OCI-LY7 (cell line): ENCODE measurements around the gene QSER1.

Experiments
- EZH2phosphoT487 ChIP-seq: fragments of 200-600 bp; sonication (generic); IDR thresholded peaks from 2 replicates; pipeline ENCODE4 v1.6.1; 2018; ENCODE audit warnings: low read depth, borderline replicate concordance, mild to moderate bottlenecking, mixed run types, antibody characterized with exemption, low read length, moderate library complexity, mixed read lengths
- TF ChIP-seq, protein P1 (sequence below): fragments of 200-600 bp; sonication (generic); conservative IDR thresholded peaks from 2 replicates; pipeline ENCODE4 v1.5.1; 2014; ENCODE audit warnings: mild to moderate bottlenecking, antibody characterized with exemption, low read length, moderate library complexity, mixed read lengths

DNA sequence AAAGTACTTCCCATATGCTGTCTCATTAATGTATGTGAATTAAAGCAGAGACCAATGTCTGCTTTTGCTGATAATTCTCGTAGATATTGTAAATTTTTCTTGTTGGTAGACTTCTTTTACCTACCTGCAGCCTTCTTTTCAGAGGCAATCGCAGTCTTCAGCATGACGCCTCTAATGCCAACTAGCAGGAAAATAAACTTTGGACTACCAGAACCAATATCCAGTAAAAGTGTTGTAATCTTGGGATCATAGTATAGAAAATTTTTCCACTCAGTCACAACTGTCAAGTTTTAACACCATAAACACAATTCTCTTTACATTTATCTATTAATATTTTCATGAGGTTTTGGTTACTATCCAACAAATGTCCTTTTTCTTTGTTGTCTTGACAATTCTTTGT, 125.4 kb downstream of the QSER1 start:
- TF ChIP-seq, protein P1, sequence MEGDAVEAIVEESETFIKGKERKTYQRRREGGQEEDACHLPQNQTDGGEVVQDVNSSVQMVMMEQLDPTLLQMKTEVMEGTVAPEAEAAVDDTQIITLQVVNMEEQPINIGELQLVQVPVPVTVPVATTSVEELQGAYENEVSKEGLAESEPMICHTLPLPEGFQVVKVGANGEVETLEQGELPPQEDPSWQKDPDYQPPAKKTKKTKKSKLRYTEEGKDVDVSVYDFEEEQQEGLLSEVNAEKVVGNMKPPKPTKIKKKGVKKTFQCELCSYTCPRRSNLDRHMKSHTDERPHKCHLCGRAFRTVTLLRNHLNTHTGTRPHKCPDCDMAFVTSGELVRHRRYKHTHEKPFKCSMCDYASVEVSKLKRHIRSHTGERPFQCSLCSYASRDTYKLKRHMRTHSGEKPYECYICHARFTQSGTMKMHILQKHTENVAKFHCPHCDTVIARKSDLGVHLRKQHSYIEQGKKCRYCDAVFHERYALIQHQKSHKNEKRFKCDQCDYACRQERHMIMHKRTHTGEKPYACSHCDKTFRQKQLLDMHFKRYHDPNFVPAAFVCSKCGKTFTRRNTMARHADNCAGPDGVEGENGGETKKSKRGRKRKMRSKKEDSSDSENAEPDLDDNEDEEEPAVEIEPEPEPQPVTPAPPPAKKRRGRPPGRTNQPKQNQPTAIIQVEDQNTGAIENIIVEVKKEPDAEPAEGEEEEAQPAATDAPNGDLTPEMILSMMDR, result no peak
- TF ChIP-seq EZH2phosphoT487, result no peak
